B cell (primary cell): ENCODE results near the gene ATP1A4. TPM values are rescaled to one million over a fixed set of nuclear protein-coding genes. Genes with fewer than 3 reads are reported as not detected.

Experiments used
- ATAC-seq: fragments of 200-7000 bp; cut with Tn5 transposase; one replicate; pipeline ENCODE4 v1.10.0; 2021; ENCODE audit warnings: low read depth, mild to moderate bottlenecking, moderate number of reproducible peaks, moderate library complexity
- CTCF ChIA-PET: fragments of 350-600 bp; sonication (Branson Sonifier 250); formaldehyde crosslinking; loops from one replicate; lab custom pipeline; 2021; ENCODE audit warnings: antibody characterized with exemption, inconsistent platforms; lab: Charles Lee
- POLR2A ChIA-PET: fragments of 350-600 bp; sonication (Branson Sonifier 250); formaldehyde crosslinking; loops from one replicate; lab custom pipeline; 2021; ENCODE audit warnings: antibody characterized with exemption; lab: Charles Lee
- DNase-seq: peaks from one replicate; pipeline ENCODE4 v3.0.0; 2013
- H2AFZ ChIP-seq: 2 replicates; pipeline ENCODE4 v1.6.1; 2012; ENCODE audit warnings: mild to moderate bottlenecking, low read depth, low read length; ENCODE audit not compliant: insufficient read depth, poor library complexity, severe bottlenecking
- H3K27ac ChIP-seq, 2 donors: 1 replicate in 1 of 2; 2 replicates in 1 of 2; pipeline ENCODE4 v1.5.1; 2012 to 2013; ENCODE audit warnings: low read length in 2 of 2, mild to moderate bottlenecking in 2 of 2, moderate library complexity in 1 of 2
- H3K27me3 ChIP-seq, 4 experiments: fragments of 200-600 bp in 1 of 4; sonication (generic) in 1 of 4; replicated peaks in 1 of 4; 1 replicate in 2 of 4; 2 replicates in 2 of 4; pipeline versions ENCODE4 v1.6.1 to v1.7.0; 2013 to 2016; ENCODE audit warnings: low read length in 3 of 4, mild to moderate bottlenecking in 2 of 4, mixed read lengths in 1 of 4, moderate library complexity in 1 of 4; ENCODE audit not compliant: insufficient read depth in 4 of 4, control insufficient read depth in 3 of 4; ENCODE audit errors: control extremely low read depth in 1 of 4
- H3K36me3 ChIP-seq, 2 experiments: replicated peaks in 1 of 2; 1 replicate in 1 of 2; 2 replicates in 1 of 2; pipeline versions ENCODE4 v1.6.1 to v1.7.1; 2013; ENCODE audit warnings: low read length in 1 of 2; ENCODE audit not compliant: insufficient read depth in 2 of 2, control insufficient read depth in 1 of 2; ENCODE audit errors: control extremely low read depth in 1 of 2, extremely low read depth in 1 of 2
- H3K4me1 ChIP-seq, 2 donors: fragments of 200-600 bp in 1 of 2; sonication (generic) in 1 of 2; 1 replicate in 1 of 2; 2 replicates in 1 of 2; pipeline versions ENCODE4 v1.5.1 to v1.6.1; 2013 to 2017; ENCODE audit warnings: low read length in 2 of 2; ENCODE audit not compliant: control insufficient read depth in 2 of 2, insufficient read depth in 2 of 2
- H3K4me2 ChIP-seq: replicated peaks from 2 replicates; pipeline ENCODE3; 2012; ENCODE audit warnings: mild to moderate bottlenecking, low read depth, low read length; ENCODE audit not compliant: poor library complexity, severe bottlenecking
- H3K4me3 ChIP-seq, 5 experiments: fragments of 200-600 bp in 1 of 5; sonication (generic) in 1 of 5; 1 replicate in 3 of 5; 2 replicates in 2 of 5; pipeline versions ENCODE4 v1.5.1 to v1.7.0; 2011 to 2016; ENCODE audit warnings: low read length in 4 of 5, mild to moderate bottlenecking in 4 of 5, low read depth in 2 of 5, control low read depth in 1 of 5, moderate library complexity in 1 of 5; ENCODE audit not compliant: insufficient read depth in 1 of 5; ENCODE audit errors: control extremely low read depth in 1 of 5, extremely low read depth in 1 of 5
- H3K79me2 ChIP-seq: fragments of 200-600 bp; sonication (generic); one replicate; pipeline ENCODE4 v1.6.0; 2016; ENCODE audit warnings: low read length; ENCODE audit not compliant: control insufficient read depth, insufficient read depth
- H3K9ac ChIP-seq: fragments of 200-600 bp; sonication (generic); 2 replicates; pipeline ENCODE4 v1.6.1; 2017; ENCODE audit warnings: mild to moderate bottlenecking, low read length, moderate library complexity
- H3K9me3 ChIP-seq, 3 donors: one replicate each; pipeline versions ENCODE4 v1.6.1 to v1.7.1; 2013; ENCODE audit warnings: low read length in 2 of 3; ENCODE audit not compliant: control insufficient read depth in 2 of 3, insufficient read depth in 1 of 3; ENCODE audit errors: control extremely low read depth in 1 of 3
- H4K20me1 ChIP-seq: 2 replicates; pipeline ENCODE4 v1.6.0; 2012; ENCODE audit warnings: mild to moderate bottlenecking, low read length; ENCODE audit not compliant: insufficient read depth, control insufficient read depth, poor library complexity, severe bottlenecking
- H3K27ac Mint-ChIP-seq: one replicate; pipeline ENCODE4 v1.8.0; 2021; ENCODE audit warnings: mixed read lengths
- H3K27me3 Mint-ChIP-seq: one replicate; pipeline ENCODE4 v1.8.0; 2021; ENCODE audit warnings: mixed read lengths
- H3K4me1 Mint-ChIP-seq: one replicate; pipeline ENCODE4 v1.8.0; 2021; ENCODE audit warnings: mixed read lengths
- H3K4me3 Mint-ChIP-seq: one replicate; pipeline ENCODE4 v1.8.0; 2021; ENCODE audit warnings: mixed read lengths
- H3K9me3 Mint-ChIP-seq: one replicate; pipeline ENCODE4 v1.8.0; 2022; ENCODE audit warnings: mixed read lengths; ENCODE audit not compliant: insufficient read depth
- CTCF ChIP-seq: fragments of 200-600 bp; IDR thresholded peaks from one replicate; pipeline ENCODE4 v1.8.0; 2022; ENCODE audit warnings: antibody characterized with exemption, mild to moderate bottlenecking
- EZH2 ChIP-seq: IDR thresholded peaks from 2 replicates; pipeline ENCODE4 v1.6.1; 2012; ENCODE audit warnings: borderline replicate concordance, low read depth, mild to moderate bottlenecking, moderate library complexity, low read length; ENCODE audit not compliant: insufficient read depth, poor library complexity, severe bottlenecking
- WGBS: methylation state at CpG from one replicate; pipeline ENCODE4 v1.1.5; 2013; ENCODE audit warnings: missing lambda C conversion rate; ENCODE audit not compliant: insufficient coverage; 5-methylcytosine and 5-hydroxymethylcytosine counted together
- intact Hi-C: fragments of 100-400 bp; cut with micrococcal nuclease; formaldehyde crosslinking; loops from one replicate; pipeline ENCODE4 v1.10.0; 2022
- polyA plus RNA-seq: library from polyadenylated mRNA; depleted of rRNA; stranded (reverse); fragments of >200 nt; gene quantifications from 2 replicates; pipeline ENCODE4 v1.2.3, GENCODE V29; 2012
- total RNA-seq, 2 donors: library from RNA; stranded (reverse); fragments of 120-200 nt in 1 of 2; gene quantifications; 1 replicate in 1 of 2; 2 replicates in 1 of 2; pipeline versions ENCODE4 v1.2.3 to v1.2.4, GENCODE V29; 2013 to 2022

Gene ATP1A4
- total and polyA plus RNA-seq, 2 donors (not counting 1 experiment from before 2014, with no cell fraction given): 0.12 TPM; not detected in 1

DNA sequence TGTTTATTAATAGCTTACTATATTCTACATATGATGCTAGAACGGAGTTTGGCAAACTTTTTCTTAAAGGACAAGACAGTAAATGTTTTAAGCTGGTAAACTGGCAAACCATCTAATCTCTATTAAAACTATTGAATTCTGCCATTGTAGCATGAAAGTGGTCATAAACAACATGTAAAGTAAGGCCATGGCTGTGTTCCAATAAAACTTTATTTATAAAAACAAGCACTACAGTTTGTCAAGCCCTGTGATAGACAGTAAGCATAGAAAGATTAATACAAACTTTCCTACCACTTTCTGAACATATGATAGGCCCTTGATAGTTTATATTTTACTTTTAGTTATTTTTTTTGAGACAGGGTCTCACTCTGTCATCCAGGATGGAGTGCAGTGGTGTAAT lies 76.2 kb downstream of the ATP1A4 start:
- H3K4me3 ChIP-seq: no peak overlapping the region
- no peak overlapping the region for H3K27ac Mint-ChIP-seq
- WGBS: no CpG with 5 or more reads among the region's 1 CpG
- no peaks in the 10 kb centered on the region for H3K27me3 Mint-ChIP-seq
- DNase-seq: no peak
- no peak overlapping the region for H3K27ac ChIP-seq
- no peaks in the 10 kb centered on the region for H3K79me2 ChIP-seq
- no peaks in the 10 kb centered on the region for H3K9me3 ChIP-seq
- POLR2A ChIA-PET: no interaction called here
- no peaks in the 10 kb centered on the region for H3K4me1 ChIP-seq
- no peak overlapping the region for H2AFZ ChIP-seq
- no peaks in the 10 kb centered on the region for H3K9me3 Mint-ChIP-seq
- intact Hi-C loops: no loop called here
- no peaks in the 10 kb centered on the region for H3K27me3 ChIP-seq
- H4K20me1 ChIP-seq: no peaks in the 10 kb centered on the region
- no peak overlapping the region for H3K4me3 Mint-ChIP-seq
- no peak for ATAC-seq
- CTCF ChIA-PET: interaction anchor here (1.8 to 3.8 kb wide), 3 partner anchors 8 to 34 kb away, joined by 6 to 14 read pairs (median 9); no protein-coding TSS in a partner anchor
- H3K36me3 ChIP-seq: peaks cover 25 to 89% of the 10 kb centered on the region in 2 experiments
- H3K9ac ChIP-seq: no peak overlapping the region
- no peak for TF ChIP-seq CTCF
- H3K4me1 Mint-ChIP-seq: no peaks in the 10 kb centered on the region
- H3K4me2 ChIP-seq: no peak overlapping the region

DNA sequence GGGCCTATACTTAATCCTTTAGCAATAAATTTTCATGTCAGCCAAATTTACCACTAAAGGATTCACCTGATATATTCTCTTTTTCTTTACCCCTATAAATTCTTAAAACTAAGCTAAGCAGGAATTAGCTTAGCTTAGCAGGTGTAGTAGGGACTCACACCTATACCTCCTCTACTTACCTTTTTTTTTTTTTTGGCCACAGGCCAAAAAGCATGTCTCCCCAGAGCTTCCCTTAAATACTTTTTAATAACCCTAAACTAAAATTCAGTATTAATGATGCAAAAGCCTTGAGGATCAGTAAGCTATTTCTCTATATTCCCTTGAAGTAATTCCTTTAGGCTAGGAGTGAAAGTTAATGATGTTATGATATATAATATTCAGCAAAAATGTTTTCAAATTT lies 77.0 kb downstream of the ATP1A4 start:
- Mint-ChIP-seq H3K27ac (no peak overlapping the region), H3K9me3 (no peaks in the 10 kb centered on the region), H3K4me3 (no peak overlapping the region), H3K27me3 (no peaks in the 10 kb centered on the region), H3K4me1 (no peaks in the 10 kb centered on the region)
- Histone ChIP-seq H3K9me3 (no peaks in the 10 kb centered on the region), H3K36me3 (peaks cover 20 to 87% of the 10 kb centered on the region in 2 experiments), H3K79me2 (no peaks in the 10 kb centered on the region), H3K27me3 (no peaks in the 10 kb centered on the region), H3K4me2 (no peak overlapping the region), H3K9ac (no peak overlapping the region), H3K4me3 (no peak overlapping the region), H4K20me1 (no peaks in the 10 kb centered on the region), H3K4me1 (no peaks in the 10 kb centered on the region), H2AFZ (no peak overlapping the region), H3K27ac (no peak overlapping the region)
- ChIA-PET CTCF (interaction anchor here (1.2 to 3.8 kb wide), 3 partner anchors 23 to 63 kb away, joined by 3 to 14 read pairs (median 6); no protein-coding TSS in a partner anchor), POLR2A (interaction anchor here (0.6 to 0.7 kb wide), 2 partner anchors 20 to 24 kb away, joined by 3 read pairs; no protein-coding TSS in a partner anchor)
- no peak for DNase-seq
- intact Hi-C loops: no loop called here
- TF ChIP-seq EZH2: no peak
- TF ChIP-seq CTCF: no peak
- ATAC-seq: no peak
